Activated CD4-positive, CD25-positive, alpha-beta regulatory T cell (primary cell): ENCODE results near the gene CEP63.
"Not testable (repeated sequence)": the region's sequence is repeated elsewhere in the genome, so short reads cannot be mapped to it uniquely, and the experiment has no call there.

ENCODE experiments used
- DNase-seq, 4 experiments: peaks; one replicate each; lab custom pipeline; 2025; lab: John Stamatoyannopoulos, UW

Gene CEP63

DNA sequence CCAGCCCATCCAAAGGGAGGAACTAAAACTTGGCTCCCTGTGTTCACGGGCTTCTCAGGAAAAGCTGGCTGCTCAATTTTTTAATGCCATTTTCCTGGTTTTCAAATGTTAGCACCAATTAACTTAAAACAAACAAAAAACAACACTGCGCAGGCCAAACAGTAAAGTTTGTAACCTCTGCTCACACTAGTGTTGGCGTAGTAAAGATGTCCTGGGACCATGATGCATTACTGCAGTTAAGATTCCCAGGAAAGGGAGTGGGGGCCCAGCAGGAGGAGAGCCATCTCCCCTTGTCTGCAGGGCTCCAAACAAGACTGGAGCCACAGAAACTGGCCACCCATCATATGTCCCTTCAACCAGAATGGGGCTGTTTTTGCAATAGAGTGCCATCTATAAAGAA lies 91.0 kb downstream of the CEP63 start:
- DNase-seq: no peak

DNA sequence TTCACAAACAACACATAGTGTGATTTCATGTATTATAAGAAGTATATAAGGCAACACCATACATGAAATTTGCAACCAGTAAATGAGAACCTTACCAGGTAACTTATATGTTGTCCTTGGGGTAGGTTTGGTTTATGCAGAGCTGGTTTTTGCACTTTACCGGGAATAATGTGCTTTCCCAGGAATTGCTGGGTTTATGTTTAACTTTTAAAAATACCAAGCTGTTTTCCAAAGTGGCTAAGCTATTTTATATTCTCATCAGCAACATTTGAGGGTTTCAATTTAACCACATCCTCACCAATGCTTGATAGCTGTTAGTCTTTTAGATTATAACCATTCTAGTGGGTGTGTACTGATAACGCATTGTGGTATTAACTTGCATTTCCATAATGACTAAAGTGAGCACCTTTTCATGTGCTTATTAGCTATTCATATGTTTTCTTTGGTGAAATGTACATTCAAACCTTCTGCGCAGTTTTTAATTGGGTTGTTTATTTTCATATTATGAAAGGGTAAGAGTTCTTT lies 93.3 kb downstream of the CEP63 start:
- no peak for DNase-seq

DNA sequence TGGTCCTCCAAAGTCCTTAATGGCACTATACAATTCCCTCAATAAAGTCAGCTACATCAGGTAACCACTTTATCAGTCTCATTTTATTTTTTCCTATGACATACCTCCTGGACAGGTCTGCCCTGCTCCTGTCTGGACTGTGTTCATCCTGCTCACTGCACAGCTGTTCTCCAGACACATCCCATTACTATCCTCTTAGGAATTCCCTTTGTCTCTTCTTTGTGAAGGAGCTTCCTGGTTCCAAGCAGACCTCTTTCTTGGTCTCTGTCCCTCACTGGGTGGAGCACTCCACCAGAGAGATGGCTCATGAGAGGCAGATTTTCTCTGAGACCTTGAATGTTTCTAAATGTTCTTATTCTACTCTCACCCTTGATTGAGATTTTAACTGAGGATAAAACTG lies 104.9 kb downstream of the CEP63 start:
- no peak for DNase-seq

DNA sequence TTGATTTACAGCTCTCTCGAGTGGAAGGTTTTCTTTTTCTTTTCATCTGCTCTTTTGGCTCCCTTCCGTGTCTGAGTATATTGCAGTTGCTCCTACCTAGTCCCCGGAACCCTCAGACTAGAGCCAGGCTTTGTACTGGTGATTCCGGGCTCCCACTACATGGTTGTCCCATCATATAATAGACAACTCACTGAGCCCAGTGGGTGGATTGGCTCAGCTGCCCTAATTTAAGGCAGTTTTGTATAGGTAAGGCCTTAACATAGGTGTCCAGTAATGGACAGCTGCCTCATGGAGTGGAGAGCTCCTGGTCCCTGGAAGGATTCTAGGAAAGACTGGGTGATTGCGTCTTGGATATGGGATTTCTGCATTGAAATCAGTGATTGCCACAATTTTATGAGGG lies 106.9 kb downstream of the CEP63 start:
- no peak for DNase-seq

DNA sequence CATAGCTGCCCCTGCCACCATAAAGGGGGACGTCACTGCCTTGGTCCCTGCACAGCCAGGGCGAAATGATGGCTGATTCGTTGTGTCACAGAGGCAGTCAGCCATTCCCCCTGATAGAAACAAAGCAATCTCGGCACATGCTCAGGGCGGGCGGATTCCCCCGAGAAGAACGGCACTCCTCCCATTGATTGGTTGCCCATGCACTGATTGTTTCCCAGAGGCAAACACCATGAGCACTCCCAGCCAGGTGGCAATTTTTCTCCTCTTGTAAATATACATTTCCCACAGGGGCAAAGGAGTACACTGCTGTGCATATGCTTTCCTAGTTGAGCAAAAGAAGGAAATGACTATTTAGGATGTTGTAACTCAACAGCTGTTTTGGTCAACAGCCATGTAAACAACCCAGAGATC lies 108.5 kb downstream of the CEP63 start:
- DNase-seq: no peak

DNA sequence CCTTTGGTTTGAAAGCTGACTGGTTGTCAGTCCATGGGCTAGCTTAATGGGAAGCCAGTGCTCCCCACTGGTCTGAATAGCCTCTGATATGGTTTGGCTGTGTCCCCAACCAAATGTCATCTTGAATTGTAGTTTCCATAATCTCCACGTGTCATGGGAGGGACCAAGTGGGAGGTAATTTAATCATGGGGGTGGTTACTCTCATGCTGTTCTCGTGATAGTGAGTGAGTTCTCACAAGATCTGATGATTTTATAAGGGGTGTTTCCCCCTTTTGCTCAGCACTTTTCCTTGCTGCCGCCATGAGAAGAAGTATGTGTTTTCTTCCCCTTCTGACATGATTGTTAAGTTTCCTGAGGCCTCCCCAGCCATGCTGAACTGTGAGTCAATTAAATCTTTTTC lies 109.1 kb downstream of the CEP63 start:
- not testable (repeated sequence) for DNase-seq

DNA sequence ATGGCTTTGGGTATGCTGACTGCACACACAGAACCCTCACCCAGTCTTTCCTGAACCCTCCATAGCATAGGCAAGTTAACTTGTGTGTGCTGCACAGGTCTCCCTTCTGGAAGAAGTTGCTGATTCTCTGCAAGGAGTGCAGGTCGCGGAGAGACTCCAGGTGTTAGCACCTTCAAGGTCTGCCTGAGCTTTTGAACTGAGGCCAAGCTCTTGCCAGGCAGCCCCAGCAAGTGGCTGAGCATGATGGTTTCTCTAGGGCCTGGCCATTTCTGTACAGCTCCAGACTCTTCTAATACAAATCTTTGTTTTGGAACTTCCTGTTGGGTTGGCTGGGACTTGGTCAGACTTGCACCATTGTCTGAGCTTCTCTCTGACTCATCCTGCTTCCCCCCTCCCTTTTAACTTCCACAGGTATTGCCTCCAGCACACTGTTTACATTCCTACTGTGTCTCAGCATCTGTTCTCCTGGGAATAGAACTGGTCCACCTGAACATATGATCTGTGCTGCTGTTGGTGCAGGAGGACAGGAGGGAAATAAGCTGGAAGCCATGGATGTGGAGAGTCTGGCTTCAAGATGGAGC lies 111.6 kb downstream of the CEP63 start:
- no peak for DNase-seq

DNA sequence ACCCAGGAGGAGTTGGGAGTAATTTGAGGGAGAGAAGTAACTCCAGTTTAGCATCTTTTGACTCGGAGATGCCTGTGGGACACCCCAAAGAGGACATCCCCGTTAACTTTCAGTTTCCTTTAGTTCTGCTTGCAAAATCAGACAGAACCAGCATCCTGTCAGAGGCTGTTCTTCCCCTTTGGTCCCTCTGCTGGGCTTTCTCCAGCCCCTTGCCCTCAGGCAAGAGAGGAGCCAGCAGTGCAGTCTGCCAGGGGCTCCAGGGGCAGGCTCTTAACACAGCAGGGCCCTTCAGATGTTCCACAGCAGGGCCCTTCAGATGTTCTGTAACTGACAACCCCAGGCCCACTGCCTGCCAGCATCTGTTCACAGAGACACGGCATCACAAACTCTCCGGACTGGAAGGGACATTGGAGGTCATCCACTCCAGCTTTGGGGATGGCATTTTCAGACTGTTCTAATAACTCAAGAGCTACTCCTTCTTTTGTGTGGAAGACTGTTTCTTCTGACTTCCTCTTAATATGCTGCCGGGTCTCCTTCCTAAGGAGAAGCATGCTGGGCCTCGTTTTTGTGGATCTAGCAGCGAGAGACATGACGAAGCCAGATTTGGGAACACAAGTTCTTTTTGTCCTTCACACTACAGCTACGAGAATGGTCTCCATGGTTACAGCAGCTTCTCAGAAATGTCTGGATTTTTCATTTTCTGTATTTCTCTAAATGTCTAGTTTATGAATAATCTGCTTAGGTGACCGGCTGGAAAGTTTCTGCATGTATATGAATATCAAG lies 113.1 kb downstream of the CEP63 start:
- DNase-seq: no peak

DNA sequence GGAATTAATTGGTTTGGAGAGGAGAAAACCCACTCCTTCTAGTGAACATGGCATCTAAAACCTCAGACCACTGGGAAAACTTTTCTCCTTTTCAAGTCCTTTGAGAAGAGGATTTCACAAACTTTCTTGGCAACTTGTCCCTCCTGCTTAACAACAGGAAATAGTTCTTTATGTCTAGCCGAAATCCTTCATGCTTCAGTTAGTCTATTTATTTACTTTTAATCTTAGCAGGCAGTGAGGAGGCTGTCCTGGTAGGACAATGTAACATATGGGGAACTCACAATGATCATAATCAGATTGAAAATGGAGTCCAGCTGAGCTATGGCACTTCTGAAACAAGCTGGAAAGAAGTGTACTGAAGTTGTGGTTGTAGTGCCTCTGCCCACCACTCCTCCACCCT lies 114.3 kb downstream of the CEP63 start:
- DNase-seq: no peak

DNA sequence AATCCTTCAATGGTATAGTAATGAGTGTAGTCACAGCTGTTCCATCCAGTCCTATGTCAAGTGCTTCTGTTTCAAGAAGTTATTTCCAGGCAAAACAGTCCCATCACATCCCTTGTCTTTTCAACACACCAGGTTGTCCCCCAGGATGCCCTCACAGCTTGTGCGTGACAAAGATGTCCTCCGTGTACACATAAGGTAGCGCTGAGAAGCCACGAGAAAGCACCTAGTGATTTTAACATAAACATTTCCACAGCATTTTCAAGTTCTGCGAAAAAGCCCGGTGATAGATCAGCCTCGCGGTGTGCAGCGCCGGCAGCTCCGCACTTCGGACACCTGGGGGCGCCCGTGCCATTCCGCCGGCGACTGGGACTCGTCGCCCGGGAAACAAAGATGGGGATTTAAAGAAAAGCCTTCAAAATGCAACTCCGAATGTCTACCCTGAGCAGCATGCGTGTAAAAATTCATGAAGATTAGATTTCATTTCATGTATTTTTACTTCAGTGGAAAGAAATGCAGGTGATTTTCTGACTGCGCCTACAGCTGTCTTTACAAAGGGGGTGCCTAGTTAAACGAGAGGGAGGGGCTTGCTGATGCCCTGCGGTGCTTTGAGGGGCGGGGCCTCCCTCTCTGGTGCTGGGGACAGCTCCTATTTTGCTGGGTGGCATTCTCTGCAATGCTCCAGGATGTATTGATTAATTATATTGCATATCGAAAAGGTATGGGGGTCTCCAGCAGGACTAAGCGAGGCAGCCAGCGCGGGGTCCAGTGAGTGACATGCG lies 115.0 kb downstream of the CEP63 start:
- peak in 3 of 4 experiments; percentile 3 to 19 (median 18) for DNase-seq

DNA sequence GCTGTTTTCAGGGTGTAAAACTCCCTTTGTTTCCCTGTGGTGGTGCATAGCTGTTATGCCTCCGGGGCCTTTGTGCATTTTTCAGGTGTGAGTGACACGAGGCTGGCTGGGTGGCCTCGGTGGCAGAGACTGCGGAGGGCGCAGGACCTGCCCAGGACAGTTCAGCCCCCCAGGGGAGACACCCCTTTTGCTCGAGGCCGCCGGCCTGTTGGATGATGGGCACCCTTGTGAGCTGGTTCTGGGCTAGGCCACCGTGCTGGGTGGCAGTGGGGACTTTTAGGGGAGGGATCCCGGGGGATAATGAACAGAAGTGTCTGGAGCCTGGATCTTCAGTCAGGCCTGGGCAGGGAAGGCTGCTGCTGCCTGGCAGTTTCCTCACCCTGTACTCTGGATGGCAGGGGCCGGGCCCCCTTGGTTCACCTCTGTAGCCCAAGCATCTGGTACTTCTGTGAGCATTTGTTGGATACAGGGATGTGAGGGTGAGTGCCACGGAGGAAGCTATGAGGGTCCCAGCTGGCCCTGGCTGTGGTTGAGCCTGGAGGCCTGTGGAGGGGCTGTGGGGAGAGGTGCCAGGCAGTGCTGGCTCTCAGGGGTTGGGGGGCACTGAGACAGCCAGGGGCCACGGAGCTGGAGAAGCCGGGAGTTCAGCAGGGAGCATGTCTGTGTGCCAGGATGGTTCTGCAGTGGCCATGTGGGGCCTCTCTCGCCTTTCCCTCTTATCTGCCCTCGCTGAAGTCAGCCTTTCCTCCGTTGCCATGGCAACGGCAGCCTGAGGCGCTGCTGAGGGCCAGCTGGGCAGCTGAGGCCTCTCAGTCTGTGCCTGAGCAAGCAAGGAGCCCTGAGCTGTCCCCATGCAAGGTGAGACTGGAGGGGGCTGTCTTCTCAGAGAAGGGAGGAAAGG lies 115.9 kb downstream of the CEP63 start:
- DNase-seq: no peak

DNA sequence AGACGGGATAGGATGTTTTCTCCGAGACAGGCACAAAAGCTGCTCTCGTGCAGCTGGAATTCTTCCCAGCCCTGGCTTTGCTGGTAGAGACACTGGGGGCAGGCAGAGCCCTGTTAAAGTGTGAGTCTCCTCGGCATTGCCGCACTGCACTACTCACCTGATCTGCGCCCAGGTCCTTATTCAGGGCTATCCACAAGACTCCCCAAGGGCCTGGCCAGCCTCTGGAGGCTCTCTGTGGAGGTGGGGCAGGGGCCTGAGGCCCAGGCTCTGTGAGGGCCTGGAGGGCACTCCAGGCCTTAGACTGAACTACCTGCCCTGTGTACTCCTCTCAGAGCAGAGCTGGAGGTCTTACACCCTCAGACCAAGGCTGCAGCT lies 116.6 kb downstream of the CEP63 start:
- no peak for DNase-seq

DNA sequence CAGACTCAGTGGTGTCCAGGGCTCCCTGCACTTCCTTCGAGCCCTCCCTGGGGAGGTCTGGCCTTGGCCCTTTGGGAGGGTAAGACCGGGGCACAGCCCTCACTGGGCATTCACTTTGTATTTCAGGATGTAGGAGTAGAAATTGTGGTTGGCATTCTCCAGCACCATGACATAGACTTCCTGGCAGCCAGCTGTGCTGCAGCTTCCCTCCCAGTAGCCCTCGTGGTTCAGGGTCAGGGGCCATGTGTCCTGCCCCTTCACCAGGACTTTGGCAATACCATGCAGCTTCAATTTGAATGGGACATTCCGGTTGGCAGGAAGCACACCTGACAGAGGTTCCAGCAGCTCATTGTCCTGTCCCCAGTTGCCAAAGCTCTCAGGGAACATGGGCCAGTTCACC lies 117.6 kb downstream of the CEP63 start:
- DNase-seq: no peak

DNA sequence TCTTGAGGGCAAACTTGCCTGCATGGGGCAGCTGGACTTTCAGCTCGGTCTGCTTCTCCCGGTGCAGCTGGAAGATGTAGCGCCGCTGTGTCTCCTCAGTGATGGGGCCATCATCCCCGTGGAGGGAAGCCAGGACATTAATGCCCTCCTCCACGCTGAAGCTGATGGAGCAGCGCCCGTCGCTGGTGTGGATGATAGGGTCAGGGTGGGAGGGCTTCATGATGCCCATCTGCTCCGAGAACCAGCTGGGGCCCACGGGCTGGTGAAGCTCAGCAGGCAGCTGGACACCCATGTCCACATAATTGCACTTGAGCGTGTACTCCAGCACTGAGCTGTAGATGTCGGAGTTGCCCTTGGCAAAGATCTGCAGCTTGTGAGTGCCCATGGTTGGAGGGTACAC lies 118.1 kb downstream of the CEP63 start:
- DNase-seq: no peak

DNA sequence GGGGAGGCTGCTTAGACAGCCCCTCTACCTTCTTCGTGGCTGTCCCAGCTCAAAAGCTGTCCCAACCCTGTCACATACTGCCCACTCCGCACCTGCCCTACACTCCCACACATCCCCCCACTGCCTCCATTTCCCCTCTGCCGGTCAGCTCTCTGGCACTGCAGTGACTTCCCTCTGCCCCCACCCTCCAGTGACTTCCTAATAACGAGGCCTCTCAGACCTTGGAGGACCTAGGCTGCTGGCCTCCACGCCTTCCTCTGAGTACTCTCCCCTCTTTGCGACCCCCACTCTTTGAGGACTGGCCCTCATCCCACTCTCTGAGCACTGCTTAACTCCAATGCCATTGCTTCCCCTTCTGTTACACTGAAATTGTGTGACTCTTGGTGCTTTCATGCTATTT lies 119.7 kb downstream of the CEP63 start:
- no peak for DNase-seq

DNA sequence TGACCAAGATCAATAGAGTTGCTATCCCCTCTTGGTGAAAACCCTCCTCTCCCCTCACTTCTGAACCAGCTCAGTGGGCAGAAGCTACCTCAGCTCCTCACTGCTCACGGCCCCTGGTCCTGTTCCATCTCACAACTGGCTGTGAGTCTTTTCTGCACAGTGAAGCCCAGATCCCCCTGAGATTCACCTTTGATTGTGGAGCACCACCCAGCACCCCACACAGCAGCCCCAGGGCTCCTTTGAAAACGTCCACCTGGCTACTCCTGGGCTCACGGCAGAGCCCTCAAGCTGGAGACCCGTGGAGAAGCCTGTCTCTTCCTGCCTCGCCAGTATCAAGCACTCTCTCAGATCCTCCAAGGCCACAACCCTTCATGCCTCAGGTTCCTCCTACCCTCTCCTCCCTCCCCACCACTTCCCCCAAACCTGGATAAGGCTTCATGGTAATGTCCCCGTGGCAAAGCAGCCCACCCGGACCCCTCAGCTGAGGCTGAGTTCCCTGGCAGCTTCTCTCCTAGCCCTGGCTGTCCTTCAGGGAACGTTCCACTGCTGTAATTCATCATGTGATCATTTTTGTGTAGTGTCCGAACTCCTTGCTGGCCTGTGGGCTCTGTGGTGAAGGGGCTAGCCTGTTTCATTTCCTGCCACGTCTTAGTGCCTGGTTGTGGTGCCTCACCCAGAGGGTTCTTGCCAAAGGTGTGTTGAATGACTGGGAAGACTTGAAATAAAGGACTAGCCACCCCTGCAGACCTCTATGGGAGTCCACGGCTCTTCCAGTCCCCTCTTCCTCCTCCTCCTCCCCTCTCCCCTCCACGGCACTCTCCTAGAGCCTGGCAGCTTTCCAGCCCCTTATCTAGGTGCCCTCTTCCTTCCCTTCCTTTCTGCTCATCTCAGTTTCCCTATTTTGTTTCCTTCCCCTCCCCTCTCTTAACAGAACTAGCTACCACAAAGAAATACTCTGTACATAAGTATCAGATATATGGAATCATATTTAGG lies 120.5 kb downstream of the CEP63 start:
- no peak for DNase-seq

DNA sequence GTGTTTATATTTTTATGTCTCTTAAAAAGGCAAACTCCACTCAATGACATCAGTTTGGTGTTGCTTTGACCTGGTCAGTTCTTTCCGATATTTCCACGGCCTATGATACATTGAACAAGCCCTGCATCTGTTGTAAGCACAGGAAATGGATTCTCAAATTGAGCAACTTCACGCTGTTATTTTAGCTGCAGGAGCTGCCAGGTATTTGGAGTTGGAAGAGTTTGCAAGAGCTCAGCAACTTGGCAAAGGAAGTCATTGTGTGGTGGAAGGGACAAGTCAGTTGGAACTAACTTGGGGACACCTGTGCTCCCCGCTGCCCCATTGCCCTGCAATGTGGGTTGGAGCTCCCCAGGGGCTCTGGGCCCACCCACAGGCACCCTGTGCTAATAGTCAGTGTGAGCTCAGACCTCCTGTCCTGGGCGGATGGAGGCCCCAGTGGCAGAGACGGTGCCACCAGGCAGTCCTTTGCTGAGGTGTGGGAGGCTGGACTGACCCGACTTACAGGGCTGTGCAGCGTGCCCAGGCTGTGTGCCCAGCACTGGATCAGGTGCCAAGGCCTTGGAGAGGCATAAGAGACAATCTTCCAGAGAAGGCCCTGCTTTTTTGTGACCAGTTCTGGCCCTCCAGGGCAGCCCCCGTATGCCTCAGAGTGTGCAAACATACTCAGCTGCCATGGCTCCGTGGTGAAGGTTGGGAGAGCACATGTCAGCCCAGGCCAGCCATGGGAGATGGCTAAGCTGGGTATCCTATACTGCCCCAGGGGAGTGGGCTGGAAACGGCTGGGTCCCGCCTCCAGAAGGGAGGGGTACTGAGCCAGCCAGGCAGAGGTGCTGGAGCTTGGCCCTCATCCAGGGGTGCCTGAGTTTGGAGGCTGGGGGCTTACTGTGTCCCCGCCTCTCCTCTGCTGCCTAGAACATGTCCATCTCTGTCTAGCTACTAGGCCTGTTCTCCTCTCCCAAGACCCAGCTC lies 121.5 kb downstream of the CEP63 start:
- no peak for DNase-seq

DNA sequence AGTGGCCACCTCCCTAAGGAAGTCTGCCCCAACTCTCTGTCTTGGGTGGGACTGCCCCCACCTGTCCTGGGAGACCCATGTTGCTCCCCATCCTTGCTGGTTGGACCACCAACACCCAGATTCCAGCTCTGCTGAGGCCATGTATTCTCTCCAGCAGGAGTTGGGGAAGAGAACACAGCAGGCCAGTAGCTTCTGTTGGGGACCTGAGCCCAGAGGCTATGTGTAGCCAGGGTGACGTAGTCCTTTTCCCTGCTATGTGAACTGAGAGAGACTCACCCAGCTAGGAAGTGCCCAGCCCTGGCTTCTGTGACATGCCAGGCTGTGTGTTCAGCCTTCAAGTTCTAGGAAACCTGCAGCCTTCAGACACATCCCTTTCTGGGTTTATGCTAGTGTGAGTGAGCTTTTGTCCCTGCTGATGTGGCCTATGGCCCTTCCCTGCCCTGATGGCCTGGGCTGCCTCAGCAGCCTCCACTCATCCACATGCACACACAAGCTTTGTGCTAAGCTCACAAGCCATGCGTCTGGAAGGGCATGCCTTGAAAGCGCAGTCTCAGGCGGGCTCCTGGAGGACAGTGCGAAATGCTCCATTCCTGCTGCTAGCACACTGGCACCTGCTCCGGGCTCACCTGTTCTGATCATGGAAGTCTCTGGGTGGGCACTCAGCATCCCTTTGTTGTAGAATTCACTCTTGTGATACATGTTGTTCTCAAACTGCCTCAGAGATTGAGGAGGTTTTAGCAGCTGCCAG lies 122.3 kb downstream of the CEP63 start:
- no peak for DNase-seq
